SK-MEL-5 (cell line): ENCODE measurements around the gene ADH7. TPM values are rescaled to one million over a fixed set of nuclear protein-coding genes. Genes with fewer than 3 reads are reported as not detected.
A peak's percentile ranks its signal among the peaks of the same experiment; 100 is the strongest.
"Not testable (repeated sequence)": the region's sequence is repeated elsewhere in the genome, so short reads cannot be mapped to it uniquely, and the experiment has no call there.

Experiments used
- DNase-seq: peaks from one replicate; pipeline ENCODE4 v3.0.0-alpha.2; 2016; ENCODE audit warnings: low read depth, low spot score
- in situ Hi-C: cut with HindIII; loops from 2 replicates; pipeline ENCODE4 v1.10.0; 2016; ENCODE audit warnings: low sequenced_read_pairs, high pct_unique_total_duplicates, low pct_unique_long_range_greater_than_20kb
- total RNA-seq: library from RNA; depleted of rRNA; stranded (reverse); fragments of >200 nt; shearing (Covaris generic); gene quantifications from 2 replicates; pipeline ENCODE4 v1.2.3, GENCODE V29; 2014

ADH7 gene
- total RNA-seq, 1 experiment from 2014 or later: not detected

GRCh38 chr4:99395595-99396364 is 39.4 kb downstream of the ADH7 start:
- in situ Hi-C loops: no loop called here
- no peak for DNase-seq

GRCh38 chr4:99394896-99395295 is 40.2 kb downstream of the ADH7 start:
- no peak for DNase-seq
- in situ Hi-C loops: no loop called here

- no peak for DNase-seq
- in situ Hi-C loops: no loop called here
These were observed 45.1 kb downstream of the ADH7 start for GRCh38 chr4:99390055-99390454.

GRCh38 chr4:99389606-99390005 is 45.5 kb downstream of the ADH7 start:
- in situ Hi-C loops: no loop called here
- no peak for DNase-seq

GRCh38 chr4:99383833-99384392 is 51.2 kb downstream of the ADH7 start:
- in situ Hi-C loops: no loop called here
- no peak for DNase-seq

- DNase-seq: no peak
- in situ Hi-C loops: no loop called here
These were observed 51.7 kb downstream of the ADH7 start for GRCh38 chr4:99383399-99383798.

- in situ Hi-C loops: no loop called here
These were observed 52.3 kb downstream of the ADH7 start for GRCh38 chr4:99382745-99383360.

GRCh38 chr4:99381588-99382175 is 53.5 kb downstream of the ADH7 start:
- DNase-seq: no peak
- in situ Hi-C loops: no loop called here

More at GRCh38 chr4:99382745-99383360, 52.3 kb downstream of the ADH7 start:
- no peak for DNase-seq

GRCh38 chr4:99379571-99379970 is 55.6 kb downstream of the ADH7 start:
- in situ Hi-C loops: no loop called here
- DNase-seq: no peak

- peak; percentile 39 for DNase-seq
- in situ Hi-C loops: no loop called here
These were observed 56.3 kb downstream of the ADH7 start for GRCh38 chr4:99378876-99379275.

GRCh38 chr4:99377341-99377740 is 57.8 kb downstream of the ADH7 start:
- in situ Hi-C loops: not testable (repeated sequence)
- DNase-seq: peak; percentile 28

- DNase-seq, in situ Hi-C loops: not testable (repeated sequence)
These were observed 62.7 kb downstream of the ADH7 start for GRCh38 chr4:99372464-99372863.

GRCh38 chr4:99367817-99368216 is 67.3 kb downstream of the ADH7 start:
- DNase-seq, in situ Hi-C loops: not testable (repeated sequence)

- in situ Hi-C loops: no loop called here
- DNase-seq: no peak
These were observed 68.7 kb downstream of the ADH7 start for GRCh38 chr4:99366491-99366890.

- no peak for DNase-seq
- in situ Hi-C loops: no loop called here
These were observed 72.4 kb downstream of the ADH7 start for GRCh38 chr4:99362768-99363167.
